SK-N-SH (cell line): ENCODE data around the gene KCNN1. TPM values are rescaled to one million over a fixed set of nuclear protein-coding genes. Genes with fewer than 3 reads are reported as not detected.
"Not testable (repeated sequence)": the region's sequence is repeated elsewhere in the genome, so short reads cannot be mapped to it uniquely, and the experiment has no call there.

Source experiments
- CTCF ChIA-PET: fragments of 300-600, 350-600 bp; formaldehyde crosslinking; extraction: SDS; loops from one replicate; lab custom pipeline; 2021; lab: Yijun Ruan, JAX
- POLR2A ChIA-PET: fragments of 350-600 bp; sonication (Branson Sonifier 250); formaldehyde crosslinking; extraction: SDS; loops from one replicate; lab custom pipeline; 2020; ENCODE audit warnings: antibody characterized with exemption, inconsistent platforms; lab: Yijun Ruan, JAX
- DNase-seq: peaks from one replicate; pipeline ENCODE4 v3.0.0; 2012
- H2AFZ ChIP-seq: fragments of 200-600 bp; sonication (generic); 2 replicates; pipeline ENCODE4 v1.8.1; 2016; ENCODE audit warnings: antibody characterized with exemption, mild to moderate bottlenecking, low read depth
- H3F3A ChIP-seq: fragments of 200-600 bp; sonication (generic); replicated peaks from 2 replicates; pipeline ENCODE3; 2016; ENCODE audit warnings: antibody characterized with exemption, mild to moderate bottlenecking; ENCODE audit not compliant: insufficient read depth
- H3K27ac ChIP-seq, 2 experiments: fragments of 200-500 bp in 1 of 2; fragments of 200-600 bp in 1 of 2; sonication (Bioruptor generic) in 1 of 2; sonication (generic), shearing (Covaris generic) in 1 of 2; 2 replicates each; pipeline versions ENCODE4 v1.5.1 to v1.6.1; 2014 to 2016; ENCODE audit warnings: low read depth in 2 of 2, inconsistent platforms in 1 of 2, low read length in 1 of 2, mild to moderate bottlenecking in 1 of 2, mixed read lengths in 1 of 2
- H3K27me3 ChIP-seq: fragments of 200-600 bp; sonication (generic), shearing (Covaris generic); 2 replicates; pipeline ENCODE4 v1.6.1; 2016; ENCODE audit warnings: mixed run types; ENCODE audit not compliant: insufficient read depth
- H3K36me3 ChIP-seq, 2 experiments: fragments of 200-500 bp in 1 of 2; fragments of 200-600 bp in 1 of 2; sonication (Bioruptor generic) in 1 of 2; sonication (generic) in 1 of 2; replicated peaks in 1 of 2; 2 replicates each; pipeline versions ENCODE3 to v1.5.1; 2014 to 2016; ENCODE audit warnings: low read length in 1 of 2, mild to moderate bottlenecking in 1 of 2; ENCODE audit not compliant: insufficient read depth in 2 of 2, control insufficient read depth in 1 of 2
- H3K4me1 ChIP-seq, 2 experiments: fragments of 200-500 bp in 1 of 2; fragments of 200-600 bp in 1 of 2; sonication (Bioruptor generic) in 1 of 2; sonication (generic), shearing (Covaris generic) in 1 of 2; 2 replicates each; pipeline versions ENCODE4 v1.5.1 to v1.6.1; 2014 to 2016; ENCODE audit warnings: low read depth in 1 of 2, low read length in 1 of 2, mixed run types in 1 of 2; ENCODE audit not compliant: insufficient read depth in 2 of 2, control insufficient read depth in 1 of 2
- H3K4me2 ChIP-seq: fragments of 200-600 bp; sonication (generic), shearing (Covaris generic); 2 replicates; pipeline ENCODE4 v1.6.1; 2017; ENCODE audit warnings: mixed run types
- H3K4me3 ChIP-seq, 2 experiments: fragments of 200-500 bp in 1 of 2; fragments of 200-600 bp in 1 of 2; sonication (Bioruptor generic) in 1 of 2; sonication (generic), shearing (Covaris generic) in 1 of 2; 2 replicates each; pipeline versions ENCODE4 v1.5.1 to v1.8.1; 2014 to 2016; ENCODE audit warnings: low read depth in 2 of 2, inconsistent platforms in 1 of 2, low read length in 1 of 2, mild to moderate bottlenecking in 1 of 2, mixed read lengths in 1 of 2, moderate library complexity in 1 of 2
- H3K79me2 ChIP-seq: fragments of 200-600 bp; sonication (generic); 2 replicates; pipeline ENCODE4 v1.8.1; 2017; ENCODE audit warnings: mild to moderate bottlenecking; ENCODE audit not compliant: insufficient read depth
- H3K9ac ChIP-seq: fragments of 200-600 bp; sonication (generic); 2 replicates; pipeline ENCODE4 v1.6.1; 2017; ENCODE audit warnings: mixed run types
- H3K9me2 ChIP-seq: fragments of 200-600 bp; sonication (generic); 2 replicates; pipeline ENCODE4 v1.6.1; 2017; ENCODE audit warnings: mixed run types
- H3K9me3 ChIP-seq: fragments of 200-600 bp; sonication (generic); 2 replicates; pipeline ENCODE4 v1.6.1; 2017; ENCODE audit warnings: mixed run types, mild to moderate bottlenecking, moderate library complexity
- H4K20me1 ChIP-seq: fragments of 200-600 bp; sonication (generic); 2 replicates; pipeline ENCODE4 v1.6.1; 2017; ENCODE audit warnings: mild to moderate bottlenecking, mixed run types; ENCODE audit not compliant: insufficient read depth
- CTCF ChIP-seq: fragments of 200-600 bp; sonication (generic); IDR thresholded peaks from 2 replicates; pipeline ENCODE4 v1.6.1; 2017; ENCODE audit warnings: antibody characterized with exemption, mild to moderate bottlenecking, moderate library complexity
- FOXM1 ChIP-seq: IDR thresholded peaks from 2 replicates; pipeline ENCODE4 v1.4.0; 2012; ENCODE audit warnings: low read depth, mild to moderate bottlenecking
- GABPA ChIP-seq: IDR thresholded peaks from 2 replicates; pipeline ENCODE4 v1.4.0; 2012; ENCODE audit warnings: low read depth, mild to moderate bottlenecking
- GATA2 ChIP-seq: sonication (generic); formaldehyde crosslinking; IDR thresholded peaks from 2 replicates; pipeline ENCODE4 v1.5.0; 2020; ENCODE audit warnings: mild to moderate bottlenecking, missing genetic modification reagents
- MEF2A ChIP-seq: IDR thresholded peaks from 2 replicates; pipeline ENCODE4 v1.4.0; 2012; ENCODE audit warnings: low read depth, borderline replicate concordance
- NFIC ChIP-seq: IDR thresholded peaks from 2 replicates; pipeline ENCODE4 v1.4.0; 2012; ENCODE audit warnings: borderline replicate concordance
- POLR2AphosphoS5 ChIP-seq: IDR thresholded peaks from 2 replicates; pipeline ENCODE4 v1.6.1; 2012; ENCODE audit warnings: low read depth, low read length
- RCOR1 ChIP-seq: fragments of 150-350 bp; IDR thresholded peaks from 2 replicates; pipeline ENCODE4 v1.6.1; 2017; ENCODE audit warnings: antibody characterized with exemption, low read length
- WGBS: methylation state at CpG from one replicate; pipeline ENCODE4 v1.1.6; 2017; ENCODE audit warnings: low lambda C conversion rate; 5-methylcytosine and 5-hydroxymethylcytosine counted together
- polyA plus RNA-seq, 3 experiments: library from polyadenylated mRNA; depleted of rRNA; stranded (reverse); fragments of >200 nt; gene quantifications; 2 replicates each; pipeline ENCODE4 v1.2.3, GENCODE V29; 2012
- TF ChIP-seq, protein P1 (sequence below): IDR thresholded peaks from 2 replicates; pipeline ENCODE4 v1.6.1; 2012; ENCODE audit warnings: mild to moderate bottlenecking, low read depth, low read length, moderate library complexity

KCNN1 gene
- polyA plus RNA-seq, 1 of the 3 experiments (the other 2 are of a cell fraction): 3.6 TPM

DNA sequence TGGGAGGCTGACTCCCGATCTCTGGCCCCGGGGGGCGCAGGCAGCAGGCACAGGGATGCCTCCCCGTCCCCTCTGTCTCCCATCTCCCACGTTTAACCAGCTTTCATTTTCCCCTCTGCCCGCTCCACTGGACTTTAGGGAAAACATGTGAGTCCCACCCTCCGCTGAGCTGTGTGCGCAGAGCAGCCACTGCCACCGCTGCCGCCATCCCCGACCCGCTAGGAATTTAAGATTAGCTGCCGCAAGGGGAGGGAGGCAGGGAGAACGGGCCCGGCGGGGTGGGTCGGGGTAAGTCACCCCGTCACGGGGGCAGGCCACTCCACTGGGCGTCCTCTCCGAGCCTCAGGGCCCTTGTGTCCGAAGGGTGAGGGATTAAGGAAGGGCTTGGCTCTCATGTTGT, 15.5 kb downstream of the KCNN1 start:
- Histone ChIP-seq H3K4me2 (no peak overlapping the region), H3K27ac (no peak overlapping the region), H4K20me1 (no peaks in the 10 kb centered on the region), H3K4me1 (no peaks in the 10 kb centered on the region), H3K9me3 (no peaks in the 10 kb centered on the region), H2AFZ (no peak overlapping the region), H3K4me3 (no peak overlapping the region), H3K79me2 (no peaks in the 10 kb centered on the region), H3K36me3 (no peaks in the 10 kb centered on the region), H3K27me3 (no peaks in the 10 kb centered on the region), H3K9me2 (no peaks in the 10 kb centered on the region), H3K9ac (no peak overlapping the region), H3F3A (peaks cover 3% of the 10 kb centered on the region)
- CTCF ChIA-PET: interaction anchor here (1.0 to 2.6 kb wide), 3 partner anchors 9 to 44 kb away, joined by 3 to 12 read pairs (median 4); no protein-coding TSS in a partner anchor
- WGBS: 83% methylated on average over 21 of the region's 22 CpGs
- POLR2A ChIA-PET: no interaction called here
- no peak for DNase-seq
- no peak for TF ChIP-seq GABPA

GRCh38 chr19:17985037-17985818, 18.3 kb downstream of the KCNN1 start:
- CTCF ChIA-PET: interaction anchor here (0.9 to 1.9 kb wide), 2 partner anchors 47 kb away, joined by 4 to 6 read pairs; no protein-coding TSS in a partner anchor
- Histone ChIP-seq H2AFZ (no peak overlapping the region), H3K9me3 (no peaks in the 10 kb centered on the region), H3K4me2 (no peak overlapping the region), H3F3A (no peaks in the 10 kb centered on the region), H3K4me3 (no peak overlapping the region), H3K9ac (no peak overlapping the region), H3K27ac (no peak overlapping the region), H3K79me2 (no peaks in the 10 kb centered on the region), H3K4me1 (no peaks in the 10 kb centered on the region), H3K27me3 (no peaks in the 10 kb centered on the region), H3K36me3 (no peaks in the 10 kb centered on the region), H3K9me2 (no peaks in the 10 kb centered on the region), H4K20me1 (no peaks in the 10 kb centered on the region)
- POLR2A ChIA-PET: no interaction called here
- 71% methylated on average over 10 of the region's 17 CpGs for WGBS
- DNase-seq: no peak
- TF ChIP-seq POLR2AphosphoS5: no peak

DNA sequence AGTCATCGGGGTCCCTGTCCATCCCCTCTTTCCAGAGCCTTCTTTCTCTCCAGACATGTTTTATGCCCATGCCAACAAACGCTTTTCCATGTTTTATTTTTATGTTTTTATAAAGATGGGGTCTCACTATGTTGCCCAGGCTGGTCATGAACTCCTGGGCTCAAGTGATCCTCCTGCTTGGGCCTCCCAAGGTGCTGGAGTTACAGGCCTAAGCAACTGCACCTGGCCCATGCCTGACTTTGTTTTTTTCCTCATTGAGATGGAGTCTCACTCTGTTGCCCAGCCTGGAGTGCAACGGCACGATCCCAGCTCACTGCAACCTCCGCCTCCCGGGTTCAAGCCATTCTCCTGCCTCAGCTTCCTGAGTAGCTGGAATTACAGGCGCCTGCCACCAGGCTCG, 19.7 kb downstream of the KCNN1 start:
- WGBS: 84% methylated on average over 8 of the region's 8 CpGs
- CTCF ChIA-PET: interaction anchor here (1.1 to 1.9 kb wide), 2 partner anchors 10 to 48 kb away, joined by 5 to 6 read pairs; no protein-coding TSS in a partner anchor

DNA sequence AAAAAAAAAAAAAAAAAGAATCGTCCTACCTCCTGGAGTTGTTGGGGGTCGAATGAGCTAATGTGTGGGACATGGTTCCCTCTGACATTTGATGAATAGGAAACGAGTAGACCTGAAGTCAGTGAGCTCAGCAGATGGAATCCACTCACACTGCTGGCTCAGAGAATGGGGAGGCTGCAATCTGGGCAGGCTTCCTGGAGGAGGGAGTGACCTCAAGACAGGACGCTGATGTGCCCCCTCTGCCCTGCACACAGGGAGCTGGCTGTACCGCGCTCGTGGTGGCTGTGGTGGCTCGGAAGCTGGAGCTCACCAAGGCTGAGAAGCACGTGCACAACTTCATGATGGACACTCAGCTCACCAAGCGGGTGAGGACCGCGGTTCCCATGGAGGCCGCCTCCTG, 21.3 kb downstream of the KCNN1 start:
- no peak overlapping the region for H3K4me3 ChIP-seq
- no peak overlapping the region for H3K4me2 ChIP-seq
- no peaks in the 10 kb centered on the region for H3K27me3 ChIP-seq
- no peak overlapping the region for H2AFZ ChIP-seq
- H3K9ac ChIP-seq: no peak overlapping the region
- no peak overlapping the region for H3K27ac ChIP-seq
- TF ChIP-seq RCOR1: no peak
- TF ChIP-seq CTCF: no peak
- TF ChIP-seq FOXM1: no peak
- no peak for TF ChIP-seq GABPA
- TF ChIP-seq GATA2 (CRISPR knock-in tag): no peak
- no peak for TF ChIP-seq MEF2A
- TF ChIP-seq, protein P1, sequence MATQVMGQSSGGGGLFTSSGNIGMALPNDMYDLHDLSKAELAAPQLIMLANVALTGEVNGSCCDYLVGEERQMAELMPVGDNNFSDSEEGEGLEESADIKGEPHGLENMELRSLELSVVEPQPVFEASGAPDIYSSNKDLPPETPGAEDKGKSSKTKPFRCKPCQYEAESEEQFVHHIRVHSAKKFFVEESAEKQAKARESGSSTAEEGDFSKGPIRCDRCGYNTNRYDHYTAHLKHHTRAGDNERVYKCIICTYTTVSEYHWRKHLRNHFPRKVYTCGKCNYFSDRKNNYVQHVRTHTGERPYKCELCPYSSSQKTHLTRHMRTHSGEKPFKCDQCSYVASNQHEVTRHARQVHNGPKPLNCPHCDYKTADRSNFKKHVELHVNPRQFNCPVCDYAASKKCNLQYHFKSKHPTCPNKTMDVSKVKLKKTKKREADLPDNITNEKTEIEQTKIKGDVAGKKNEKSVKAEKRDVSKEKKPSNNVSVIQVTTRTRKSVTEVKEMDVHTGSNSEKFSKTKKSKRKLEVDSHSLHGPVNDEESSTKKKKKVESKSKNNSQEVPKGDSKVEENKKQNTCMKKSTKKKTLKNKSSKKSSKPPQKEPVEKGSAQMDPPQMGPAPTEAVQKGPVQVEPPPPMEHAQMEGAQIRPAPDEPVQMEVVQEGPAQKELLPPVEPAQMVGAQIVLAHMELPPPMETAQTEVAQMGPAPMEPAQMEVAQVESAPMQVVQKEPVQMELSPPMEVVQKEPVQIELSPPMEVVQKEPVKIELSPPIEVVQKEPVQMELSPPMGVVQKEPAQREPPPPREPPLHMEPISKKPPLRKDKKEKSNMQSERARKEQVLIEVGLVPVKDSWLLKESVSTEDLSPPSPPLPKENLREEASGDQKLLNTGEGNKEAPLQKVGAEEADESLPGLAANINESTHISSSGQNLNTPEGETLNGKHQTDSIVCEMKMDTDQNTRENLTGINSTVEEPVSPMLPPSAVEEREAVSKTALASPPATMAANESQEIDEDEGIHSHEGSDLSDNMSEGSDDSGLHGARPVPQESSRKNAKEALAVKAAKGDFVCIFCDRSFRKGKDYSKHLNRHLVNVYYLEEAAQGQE: no peak
- no peak for TF ChIP-seq NFIC
- no peaks in the 10 kb centered on the region for H3F3A ChIP-seq
- CTCF ChIA-PET: interaction anchor here (1.1 to 16.7 kb wide), 2 partner anchors 9 to 49 kb away, joined by 4 to 464 read pairs; partner anchors contain the start of gene CCDC124
- H3K36me3 ChIP-seq: no peaks in the 10 kb centered on the region
- WGBS: 46% methylated on average over 3 of the region's 13 CpGs
- POLR2A ChIA-PET: interaction anchor here (0.8 kb wide), 1 partner anchor 129 kb away, joined by 3 read pairs; the partner anchor contains the start of gene RPL18A
- H3K79me2 ChIP-seq: no peaks in the 10 kb centered on the region
- H3K9me3 ChIP-seq: no peaks in the 10 kb centered on the region
- H3K9me2 ChIP-seq: no peaks in the 10 kb centered on the region
- H4K20me1 ChIP-seq: no peaks in the 10 kb centered on the region
- DNase-seq: no peak
- H3K4me1 ChIP-seq: no peaks in the 10 kb centered on the region

More for the DNA sequence above, 19.7 kb downstream of the KCNN1 start:
- H3K4me1 ChIP-seq, POLR2A ChIA-PET, H3K9me3 ChIP-seq, H3K9ac ChIP-seq, H3K4me3 ChIP-seq, H3F3A ChIP-seq, H2AFZ ChIP-seq, H3K36me3 ChIP-seq, H4K20me1 ChIP-seq, H3K27me3 ChIP-seq, H3K9me2 ChIP-seq, H3K79me2 ChIP-seq, DNase-seq, H3K27ac ChIP-seq, H3K4me2 ChIP-seq: not testable (repeated sequence)
